Sigmoid colon (tissue), 7 donors: ENCODE results near the gene TADA3. TPM values are rescaled to one million over a fixed set of nuclear protein-coding genes. Genes with fewer than 3 reads are reported as not detected.

Experiments used
- DNase-seq: peaks from one replicate; pipeline ENCODE4 v3.0.0-alpha.2; 2019
- H3K27ac ChIP-seq, 4 donors: fragments of 200-600 bp; sonication (generic); one replicate each; pipeline ENCODE4 v1.5.1; 2016 to 2019; ENCODE audit warnings: mild to moderate bottlenecking in 1 of 4
- H3K27me3 ChIP-seq, 3 donors: fragments of 200-600 bp; sonication (generic); one replicate each; pipeline ENCODE4 v1.5.1; 2019; ENCODE audit warnings: mild to moderate bottlenecking in 1 of 3
- H3K36me3 ChIP-seq, 4 donors: fragments of 200-600 bp; sonication (generic); one replicate each; pipeline ENCODE4 v1.5.1; 2016 to 2019
- H3K4me1 ChIP-seq, 4 donors: fragments of 200-600 bp; sonication (generic); one replicate each; pipeline ENCODE4 v1.5.1; 2017 to 2019
- H3K4me3 ChIP-seq, 4 donors: fragments of 200-600 bp; sonication (generic); one replicate each; pipeline ENCODE4 v1.5.1; 2017 to 2019; ENCODE audit warnings: mild to moderate bottlenecking in 2 of 4, moderate library complexity in 1 of 4
- H3K9me3 ChIP-seq, 4 donors: fragments of 200-600 bp in 3 of 4; sonication (generic) in 3 of 4; one replicate each; pipeline versions ENCODE4 v1.5.1 to v1.6.1; 2013 to 2019
- CTCF ChIP-seq, 4 experiments: fragments of 450-650 bp in 3 of 4; fragments of 200-600 bp in 1 of 4; IDR thresholded peaks; one replicate each; pipeline ENCODE4 v1.5.1; 2016 to 2019; ENCODE audit warnings: antibody characterized with exemption in 4 of 4, mild to moderate bottlenecking in 3 of 4, moderate library complexity in 2 of 4
- EP300 ChIP-seq, 4 donors: sonication (generic); formaldehyde crosslinking; IDR thresholded peaks; one replicate each; pipeline ENCODE4 v1.6.1; 2017; ENCODE audit warnings: antibody characterized with exemption in 4 of 4
- POLR2A ChIP-seq, 2 donors: fragments of 450-650 bp; IDR thresholded peaks; one replicate each; pipeline ENCODE4 v1.6.1; 2016; ENCODE audit warnings: antibody characterized with exemption in 2 of 2, mild to moderate bottlenecking in 2 of 2, moderate library complexity in 2 of 2
- POLR2AphosphoS5 ChIP-seq, 4 donors: sonication (generic); formaldehyde crosslinking; IDR thresholded peaks; one replicate each; pipeline ENCODE4 v1.6.1; 2017; ENCODE audit warnings: antibody characterized with exemption in 4 of 4
- WGBS, 2 donors: extraction: QIAGEN DNeasy Blood & Tissue Kit; methylation state at CpG; one replicate each; pipeline ENCODE4 v1.1.7; 2013; 5-methylcytosine and 5-hydroxymethylcytosine counted together
- intact Hi-C: fragments of 100-400 bp; cut with DNase I; formaldehyde crosslinking; loops from one replicate; pipeline ENCODE4 v1.15.1; 2023
- polyA plus RNA-seq, 3 donors: library from polyadenylated mRNA; stranded (reverse); fragments of 200-250 nt; gene quantifications; one replicate each; pipeline ENCODE4 v1.2.3, GENCODE V29; 2013
- total RNA-seq, 4 donors: library from RNA; depleted of rRNA; stranded (reverse); fragments of >200 nt; gene quantifications; one replicate each; pipeline ENCODE4 v1.1.0, GENCODE V29; 2016
- donor health status: healthy with polysubstance abuse.
- donor health status: Bipolar disorder and iron deficiency.
- donor health status: healthy.

The TADA3 gene
- total and polyA plus RNA-seq, 7 donors: 52.2 to 87.1 (median 72.4) TPM

GRCh38 chr3:9787714-9788113, 4.6 kb downstream of the TADA3 start:
- DNase-seq: no peak
- peaks cover 0 to 19% (median 16%) of the 10 kb centered on the region in 4 donors for H3K4me1 ChIP-seq
- H3K27ac ChIP-seq: no peak overlapping the region
- TF ChIP-seq EP300 (IDR thresholded peaks at IDR 0.05): no peak
- TF ChIP-seq POLR2AphosphoS5 (IDR thresholded peaks at IDR 0.05): no peak
- no peak for TF ChIP-seq POLR2A (IDR thresholded peaks at IDR 0.05)
- no peak for TF ChIP-seq CTCF (IDR thresholded peaks at IDR 0.05)
- intact Hi-C loops: no loop called here
- 87% methylated on average over 6 of the region's 6 CpGs for WGBS, 2 donors
- H3K36me3 ChIP-seq: peaks cover 22 to 76% (median 37%) of the 10 kb centered on the region in 4 donors
- H3K27me3 ChIP-seq: no peaks in the 10 kb centered on the region
- no peaks in the 10 kb centered on the region for H3K9me3 ChIP-seq
- no peak overlapping the region for H3K4me3 ChIP-seq

- TF ChIP-seq POLR2A (IDR thresholded peaks at IDR 0.05) (no peak), EP300 (IDR thresholded peaks at IDR 0.05) (no peak), CTCF (IDR thresholded peaks at IDR 0.05) (peak in 1 of 4 experiments; percentile 13)
- 89 to 94% methylated on average over 13 of the region's 13 CpGs for WGBS, 2 donors
- no peak overlapping the region for H3K27ac ChIP-seq
- H3K9me3 ChIP-seq: no peaks in the 10 kb centered on the region
- intact Hi-C loops: no loop called here
- H3K4me3 ChIP-seq: no peak overlapping the region
- H3K36me3 ChIP-seq: peaks cover 26 to 82% (median 39%) of the 10 kb centered on the region in 4 donors
- no peaks in the 10 kb centered on the region for H3K27me3 ChIP-seq
- DNase-seq: no peak
- peaks cover 0 to 19% (median 16%) of the 10 kb centered on the region in 4 donors for H3K4me1 ChIP-seq
Measured at GRCh38 chr3:9786825-9787669, 5.2 kb downstream of the TADA3 start.

- Histone ChIP-seq H3K27ac (no peak overlapping the region), H3K27me3 (no peaks in the 10 kb centered on the region), H3K36me3 (peaks cover 29 to 90% (median 42%) of the 10 kb centered on the region in 4 donors), H3K9me3 (no peaks in the 10 kb centered on the region), H3K4me1 (peaks cover 0 to 11% (median 9%) of the 10 kb centered on the region in 4 donors), H3K4me3 (no peak overlapping the region)
- 96 to 97% methylated on average over 7 of the region's 7 CpGs for WGBS, 2 donors
- intact Hi-C loops: no loop called here
- TF ChIP-seq POLR2A (IDR thresholded peaks at IDR 0.05): no peak
- TF ChIP-seq CTCF (IDR thresholded peaks at IDR 0.05): no peak
- no peak for TF ChIP-seq POLR2AphosphoS5 (IDR thresholded peaks at IDR 0.05)
- no peak for TF ChIP-seq EP300 (IDR thresholded peaks at IDR 0.05)
- no peak for DNase-seq
Measured at GRCh38 chr3:9786209-9786739, 6.0 kb downstream of the TADA3 start.

GRCh38 chr3:9785602-9786001, 6.7 kb downstream of the TADA3 start:
- H3K4me3 ChIP-seq: no peak overlapping the region
- DNase-seq: no peak
- H3K27ac ChIP-seq: no peak overlapping the region
- WGBS, 2 donors: 88 to 93% methylated on average over 7 of the region's 7 CpGs
- H3K9me3 ChIP-seq: no peaks in the 10 kb centered on the region
- no peaks in the 10 kb centered on the region for H3K27me3 ChIP-seq
- TF ChIP-seq POLR2AphosphoS5 (IDR thresholded peaks at IDR 0.05) (no peak), POLR2A (IDR thresholded peaks at IDR 0.05) (no peak), EP300 (IDR thresholded peaks at IDR 0.05) (no peak), CTCF (IDR thresholded peaks at IDR 0.05) (no peak)
- intact Hi-C loops: no loop called here
- H3K4me1 ChIP-seq: peaks cover 0 to 5% (median 2%) of the 10 kb centered on the region in 4 donors
- peaks cover 30 to 97% (median 45%) of the 10 kb centered on the region in 4 donors for H3K36me3 ChIP-seq
